Measurements from ENCODE around the gene SMIM5.

DNA sequence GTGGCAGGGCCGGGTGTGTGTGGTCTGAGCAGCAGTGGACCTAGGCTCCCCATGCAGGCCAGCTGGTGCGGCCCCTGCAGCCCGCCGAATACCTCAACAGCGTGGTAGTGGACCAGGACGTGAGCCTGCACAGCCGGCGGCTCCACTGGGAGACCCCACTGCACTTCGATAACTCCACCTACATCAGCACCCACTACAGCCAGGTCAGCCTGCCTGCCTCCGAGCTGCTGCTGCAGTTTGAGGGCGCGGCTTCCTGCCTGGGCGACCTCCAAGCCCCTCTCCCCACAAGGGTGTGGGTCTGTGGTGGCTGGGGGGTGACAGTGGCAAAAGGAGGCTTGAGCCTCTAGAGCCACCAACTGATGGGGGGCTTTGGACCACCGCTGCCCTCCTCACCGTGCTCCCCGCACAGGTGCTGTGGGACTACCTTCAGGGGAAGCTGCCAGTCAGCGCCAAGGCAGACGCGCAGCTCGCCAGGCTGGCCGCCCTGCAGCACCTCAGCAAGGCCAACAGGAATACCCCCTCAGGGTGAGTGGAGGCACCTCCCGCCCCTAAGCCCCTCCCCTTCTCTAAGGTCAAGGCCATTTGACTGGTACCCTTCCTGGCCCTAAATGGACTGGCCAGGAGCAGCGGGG, 8.4 kb upstream of the SMIM5 start:
- TF ChIP-seq, protein P1, sequence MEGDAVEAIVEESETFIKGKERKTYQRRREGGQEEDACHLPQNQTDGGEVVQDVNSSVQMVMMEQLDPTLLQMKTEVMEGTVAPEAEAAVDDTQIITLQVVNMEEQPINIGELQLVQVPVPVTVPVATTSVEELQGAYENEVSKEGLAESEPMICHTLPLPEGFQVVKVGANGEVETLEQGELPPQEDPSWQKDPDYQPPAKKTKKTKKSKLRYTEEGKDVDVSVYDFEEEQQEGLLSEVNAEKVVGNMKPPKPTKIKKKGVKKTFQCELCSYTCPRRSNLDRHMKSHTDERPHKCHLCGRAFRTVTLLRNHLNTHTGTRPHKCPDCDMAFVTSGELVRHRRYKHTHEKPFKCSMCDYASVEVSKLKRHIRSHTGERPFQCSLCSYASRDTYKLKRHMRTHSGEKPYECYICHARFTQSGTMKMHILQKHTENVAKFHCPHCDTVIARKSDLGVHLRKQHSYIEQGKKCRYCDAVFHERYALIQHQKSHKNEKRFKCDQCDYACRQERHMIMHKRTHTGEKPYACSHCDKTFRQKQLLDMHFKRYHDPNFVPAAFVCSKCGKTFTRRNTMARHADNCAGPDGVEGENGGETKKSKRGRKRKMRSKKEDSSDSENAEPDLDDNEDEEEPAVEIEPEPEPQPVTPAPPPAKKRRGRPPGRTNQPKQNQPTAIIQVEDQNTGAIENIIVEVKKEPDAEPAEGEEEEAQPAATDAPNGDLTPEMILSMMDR (IDR thresholded peaks at IDR 0.05), result no peak
- no peak for TF ChIP-seq POLR2A (IDR thresholded peaks at IDR 0.05)
